Measurements from ENCODE around the gene FTSJ3.

DNA sequence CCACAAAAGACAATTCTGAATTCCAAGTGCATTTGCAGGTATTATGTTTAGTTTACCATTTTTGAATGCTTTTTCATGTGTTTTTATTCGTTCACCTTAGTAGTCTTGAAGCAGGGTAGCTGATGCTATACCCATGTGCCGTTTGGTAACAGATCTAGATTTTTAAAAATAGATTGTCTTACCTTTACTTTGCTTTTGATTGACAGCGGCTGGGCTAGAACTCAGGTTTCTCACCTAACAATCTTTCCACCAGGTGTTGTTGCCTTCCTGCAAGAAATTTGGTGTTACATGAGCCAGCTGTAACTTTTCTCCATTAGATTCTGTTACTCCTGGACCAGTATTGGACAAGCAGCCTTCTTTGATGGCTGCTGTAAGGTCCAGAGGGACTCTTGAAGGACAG lies 1.5 kb upstream of the FTSJ3 start:
- TF ChIP-seq, protein P1, sequence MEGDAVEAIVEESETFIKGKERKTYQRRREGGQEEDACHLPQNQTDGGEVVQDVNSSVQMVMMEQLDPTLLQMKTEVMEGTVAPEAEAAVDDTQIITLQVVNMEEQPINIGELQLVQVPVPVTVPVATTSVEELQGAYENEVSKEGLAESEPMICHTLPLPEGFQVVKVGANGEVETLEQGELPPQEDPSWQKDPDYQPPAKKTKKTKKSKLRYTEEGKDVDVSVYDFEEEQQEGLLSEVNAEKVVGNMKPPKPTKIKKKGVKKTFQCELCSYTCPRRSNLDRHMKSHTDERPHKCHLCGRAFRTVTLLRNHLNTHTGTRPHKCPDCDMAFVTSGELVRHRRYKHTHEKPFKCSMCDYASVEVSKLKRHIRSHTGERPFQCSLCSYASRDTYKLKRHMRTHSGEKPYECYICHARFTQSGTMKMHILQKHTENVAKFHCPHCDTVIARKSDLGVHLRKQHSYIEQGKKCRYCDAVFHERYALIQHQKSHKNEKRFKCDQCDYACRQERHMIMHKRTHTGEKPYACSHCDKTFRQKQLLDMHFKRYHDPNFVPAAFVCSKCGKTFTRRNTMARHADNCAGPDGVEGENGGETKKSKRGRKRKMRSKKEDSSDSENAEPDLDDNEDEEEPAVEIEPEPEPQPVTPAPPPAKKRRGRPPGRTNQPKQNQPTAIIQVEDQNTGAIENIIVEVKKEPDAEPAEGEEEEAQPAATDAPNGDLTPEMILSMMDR (conservative IDR thresholded peaks at IDR 0.05; ENCODE audit: low read depth in 2 of 2): no peak
- TF ChIP-seq POLR2AphosphoS5 (IDR thresholded peaks at IDR 0.05; ENCODE audit: low read depth) (no peak), EZH2phosphoT487 (IDR thresholded peaks at IDR 0.05; ENCODE audit: unreplicated experiment) (no peak), EZH2 (IDR thresholded peaks at IDR 0.05; ENCODE audit: low read depth, unreplicated experiment) (no peak)
- TF ChIP-seq, protein P2, sequence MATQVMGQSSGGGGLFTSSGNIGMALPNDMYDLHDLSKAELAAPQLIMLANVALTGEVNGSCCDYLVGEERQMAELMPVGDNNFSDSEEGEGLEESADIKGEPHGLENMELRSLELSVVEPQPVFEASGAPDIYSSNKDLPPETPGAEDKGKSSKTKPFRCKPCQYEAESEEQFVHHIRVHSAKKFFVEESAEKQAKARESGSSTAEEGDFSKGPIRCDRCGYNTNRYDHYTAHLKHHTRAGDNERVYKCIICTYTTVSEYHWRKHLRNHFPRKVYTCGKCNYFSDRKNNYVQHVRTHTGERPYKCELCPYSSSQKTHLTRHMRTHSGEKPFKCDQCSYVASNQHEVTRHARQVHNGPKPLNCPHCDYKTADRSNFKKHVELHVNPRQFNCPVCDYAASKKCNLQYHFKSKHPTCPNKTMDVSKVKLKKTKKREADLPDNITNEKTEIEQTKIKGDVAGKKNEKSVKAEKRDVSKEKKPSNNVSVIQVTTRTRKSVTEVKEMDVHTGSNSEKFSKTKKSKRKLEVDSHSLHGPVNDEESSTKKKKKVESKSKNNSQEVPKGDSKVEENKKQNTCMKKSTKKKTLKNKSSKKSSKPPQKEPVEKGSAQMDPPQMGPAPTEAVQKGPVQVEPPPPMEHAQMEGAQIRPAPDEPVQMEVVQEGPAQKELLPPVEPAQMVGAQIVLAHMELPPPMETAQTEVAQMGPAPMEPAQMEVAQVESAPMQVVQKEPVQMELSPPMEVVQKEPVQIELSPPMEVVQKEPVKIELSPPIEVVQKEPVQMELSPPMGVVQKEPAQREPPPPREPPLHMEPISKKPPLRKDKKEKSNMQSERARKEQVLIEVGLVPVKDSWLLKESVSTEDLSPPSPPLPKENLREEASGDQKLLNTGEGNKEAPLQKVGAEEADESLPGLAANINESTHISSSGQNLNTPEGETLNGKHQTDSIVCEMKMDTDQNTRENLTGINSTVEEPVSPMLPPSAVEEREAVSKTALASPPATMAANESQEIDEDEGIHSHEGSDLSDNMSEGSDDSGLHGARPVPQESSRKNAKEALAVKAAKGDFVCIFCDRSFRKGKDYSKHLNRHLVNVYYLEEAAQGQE (IDR thresholded peaks at IDR 0.05; ENCODE audit: unreplicated experiment): no peak
- TF ChIP-seq, protein P3, sequence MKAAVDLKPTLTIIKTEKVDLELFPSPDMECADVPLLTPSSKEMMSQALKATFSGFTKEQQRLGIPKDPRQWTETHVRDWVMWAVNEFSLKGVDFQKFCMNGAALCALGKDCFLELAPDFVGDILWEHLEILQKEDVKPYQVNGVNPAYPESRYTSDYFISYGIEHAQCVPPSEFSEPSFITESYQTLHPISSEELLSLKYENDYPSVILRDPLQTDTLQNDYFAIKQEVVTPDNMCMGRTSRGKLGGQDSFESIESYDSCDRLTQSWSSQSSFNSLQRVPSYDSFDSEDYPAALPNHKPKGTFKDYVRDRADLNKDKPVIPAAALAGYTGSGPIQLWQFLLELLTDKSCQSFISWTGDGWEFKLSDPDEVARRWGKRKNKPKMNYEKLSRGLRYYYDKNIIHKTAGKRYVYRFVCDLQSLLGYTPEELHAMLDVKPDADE (IDR thresholded peaks at IDR 0.05): no peak
